ENCODE results near the gene NFATC2.

DNA sequence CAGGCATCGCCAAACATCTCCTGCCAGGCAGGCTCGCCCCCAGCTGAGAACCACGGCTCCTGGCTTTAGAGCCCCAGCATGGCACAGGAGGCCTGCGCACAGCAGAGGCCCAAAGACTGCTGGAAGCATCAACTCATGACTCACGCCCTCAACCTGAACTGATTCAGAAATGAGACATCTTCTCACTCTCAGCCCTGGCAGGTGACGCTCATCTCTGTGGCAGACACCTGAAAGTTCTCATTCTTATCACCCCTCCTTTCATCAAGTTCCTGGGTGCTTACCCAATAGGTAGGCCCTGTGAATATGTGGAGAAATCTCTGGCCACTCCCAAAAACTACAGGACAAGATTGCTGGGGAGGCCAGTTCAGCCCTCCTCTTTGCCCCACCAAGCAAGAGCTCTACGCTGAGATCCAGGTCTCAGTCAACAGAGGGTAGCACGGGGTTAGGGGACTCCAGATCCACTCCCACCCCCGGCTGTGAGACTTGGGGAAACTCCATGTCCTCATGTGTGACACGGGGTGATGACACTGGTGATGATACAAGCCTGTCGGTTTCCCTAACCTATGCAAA lies 11.3 kb downstream of the NFATC2 start:
- TF ChIP-seq, protein P1, sequence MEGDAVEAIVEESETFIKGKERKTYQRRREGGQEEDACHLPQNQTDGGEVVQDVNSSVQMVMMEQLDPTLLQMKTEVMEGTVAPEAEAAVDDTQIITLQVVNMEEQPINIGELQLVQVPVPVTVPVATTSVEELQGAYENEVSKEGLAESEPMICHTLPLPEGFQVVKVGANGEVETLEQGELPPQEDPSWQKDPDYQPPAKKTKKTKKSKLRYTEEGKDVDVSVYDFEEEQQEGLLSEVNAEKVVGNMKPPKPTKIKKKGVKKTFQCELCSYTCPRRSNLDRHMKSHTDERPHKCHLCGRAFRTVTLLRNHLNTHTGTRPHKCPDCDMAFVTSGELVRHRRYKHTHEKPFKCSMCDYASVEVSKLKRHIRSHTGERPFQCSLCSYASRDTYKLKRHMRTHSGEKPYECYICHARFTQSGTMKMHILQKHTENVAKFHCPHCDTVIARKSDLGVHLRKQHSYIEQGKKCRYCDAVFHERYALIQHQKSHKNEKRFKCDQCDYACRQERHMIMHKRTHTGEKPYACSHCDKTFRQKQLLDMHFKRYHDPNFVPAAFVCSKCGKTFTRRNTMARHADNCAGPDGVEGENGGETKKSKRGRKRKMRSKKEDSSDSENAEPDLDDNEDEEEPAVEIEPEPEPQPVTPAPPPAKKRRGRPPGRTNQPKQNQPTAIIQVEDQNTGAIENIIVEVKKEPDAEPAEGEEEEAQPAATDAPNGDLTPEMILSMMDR (conservative IDR thresholded peaks at IDR 0.05; ENCODE audit: low read depth, low read length), result no peak
- TF ChIP-seq, protein P2, sequence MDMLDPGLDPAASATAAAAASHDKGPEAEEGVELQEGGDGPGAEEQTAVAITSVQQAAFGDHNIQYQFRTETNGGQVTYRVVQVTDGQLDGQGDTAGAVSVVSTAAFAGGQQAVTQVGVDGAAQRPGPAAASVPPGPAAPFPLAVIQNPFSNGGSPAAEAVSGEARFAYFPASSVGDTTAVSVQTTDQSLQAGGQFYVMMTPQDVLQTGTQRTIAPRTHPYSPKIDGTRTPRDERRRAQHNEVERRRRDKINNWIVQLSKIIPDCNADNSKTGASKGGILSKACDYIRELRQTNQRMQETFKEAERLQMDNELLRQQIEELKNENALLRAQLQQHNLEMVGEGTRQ (IDR thresholded peaks at IDR 0.05; ENCODE audit: low read depth, low read length), result no peak
- TF ChIP-seq SMC3 (IDR thresholded peaks at IDR 0.05; ENCODE audit: low read depth, low read length), result no peak
- no peak for TF ChIP-seq POLR2A (IDR thresholded peaks at IDR 0.05; ENCODE audit: low read depth, low read length)
- TF ChIP-seq CEBPB (IDR thresholded peaks at IDR 0.05; ENCODE audit: low read depth, low read length), result no peak
- TF ChIP-seq, protein P3, sequence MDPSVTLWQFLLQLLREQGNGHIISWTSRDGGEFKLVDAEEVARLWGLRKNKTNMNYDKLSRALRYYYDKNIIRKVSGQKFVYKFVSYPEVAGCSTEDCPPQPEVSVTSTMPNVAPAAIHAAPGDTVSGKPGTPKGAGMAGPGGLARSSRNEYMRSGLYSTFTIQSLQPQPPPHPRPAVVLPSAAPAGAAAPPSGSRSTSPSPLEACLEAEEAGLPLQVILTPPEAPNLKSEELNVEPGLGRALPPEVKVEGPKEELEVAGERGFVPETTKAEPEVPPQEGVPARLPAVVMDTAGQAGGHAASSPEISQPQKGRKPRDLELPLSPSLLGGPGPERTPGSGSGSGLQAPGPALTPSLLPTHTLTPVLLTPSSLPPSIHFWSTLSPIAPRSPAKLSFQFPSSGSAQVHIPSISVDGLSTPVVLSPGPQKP (IDR thresholded peaks at IDR 0.05; ENCODE audit: borderline replicate concordance, low read depth, low read length), result no peak
- no peak for TF ChIP-seq MAZ (IDR thresholded peaks at IDR 0.05; ENCODE audit: borderline replicate concordance, low read depth, low read length)
- TF ChIP-seq MXI1 (IDR thresholded peaks at IDR 0.05; ENCODE audit: borderline replicate concordance, low read depth, low read length), result no peak
- no peak for TF ChIP-seq FOS (IDR thresholded peaks at IDR 0.05; ENCODE audit: low read depth, low read length)
- no peak for TF ChIP-seq CHD1 (IDR thresholded peaks at IDR 0.05; ENCODE audit: low read depth, low read length)

All from IMR-90 (cell line).